Measurements from ENCODE around the gene LPXN.
"Not testable (repeated sequence)": the region's sequence is repeated elsewhere in the genome, so short reads cannot be mapped to it uniquely, and the experiment has no call there.

LPXN gene

GRCh38 chr11:58579192-58580129 lies 3.8 kb upstream of the LPXN start:
- DNase-seq (ENCODE audit: low spot score), result peak; percentile 96

- DNase-seq (ENCODE audit: low spot score), result peak; percentile 97
These were observed 3.1 kb upstream of the LPXN start, which contains the start of gene ZFP91 for GRCh38 chr11:58578635-58579191. Gene ZFP91, plus strand, starts transcription at chr11:58579063. Its CDS starts 219 bp downstream, at chr11:58579282.

- DNase-seq (ENCODE audit: low spot score), result peak; percentile 94
These were observed 2.5 kb upstream of the LPXN start for GRCh38 chr11:58578136-58578634.

GRCh38 chr11:58577555-58578135 lies 2.0 kb upstream of the LPXN start:
- no peak for DNase-seq (ENCODE audit: low spot score)

- no peak for DNase-seq (ENCODE audit: low spot score)
These were observed 1.3 kb upstream of the LPXN start for GRCh38 chr11:58576887-58577471.

- DNase-seq (ENCODE audit: low spot score), result no peak
These were observed 775 bp downstream of the LPXN start for GRCh38 chr11:58574881-58575280.

- DNase-seq (ENCODE audit: low spot score), result no peak
These were observed 2.1 kb downstream of the LPXN start for GRCh38 chr11:58573451-58574104.

GRCh38 chr11:58572906-58573305 lies 2.8 kb downstream of the LPXN start:
- not testable (repeated sequence) for DNase-seq (ENCODE audit: low spot score)

- DNase-seq (ENCODE audit: low spot score), result no peak
These were observed 7.7 kb downstream of the LPXN start for GRCh38 chr11:58567889-58568512.

GRCh38 chr11:58564231-58564630 lies 11.4 kb downstream of the LPXN start:
- DNase-seq (ENCODE audit: low spot score), result no peak

- DNase-seq (ENCODE audit: low spot score), result no peak
These were observed 13.3 kb downstream of the LPXN start for GRCh38 chr11:58562375-58562800.

GRCh38 chr11:58561394-58562098 lies 14.1 kb downstream of the LPXN start:
- no peak for DNase-seq (ENCODE audit: low spot score)

GRCh38 chr11:58560842-58561241 lies 14.8 kb downstream of the LPXN start:
- no peak for DNase-seq (ENCODE audit: low spot score)

- DNase-seq (ENCODE audit: low spot score), result no peak
These were observed 26.0 kb downstream of the LPXN start for GRCh38 chr11:58549644-58550043.

- no peak for DNase-seq (ENCODE audit: low spot score)
These were observed 28.8 kb downstream of the LPXN start for GRCh38 chr11:58546841-58547240.

- no peak for DNase-seq (ENCODE audit: low spot score)
These were observed 43.8 kb downstream of the LPXN start for GRCh38 chr11:58531865-58532341.

- no peak for DNase-seq (ENCODE audit: low spot score)
These were observed 45.4 kb downstream of the LPXN start for GRCh38 chr11:58530236-58530635.

- DNase-seq (ENCODE audit: low spot score), result no peak
These were observed 48.2 kb downstream of the LPXN start for GRCh38 chr11:58527429-58527828.

GRCh38 chr11:58526721-58527120 lies 48.9 kb downstream of the LPXN start:
- no peak for DNase-seq (ENCODE audit: low spot score)

- no peak for DNase-seq (ENCODE audit: low spot score)
These were observed 50.5 kb downstream of the LPXN start for GRCh38 chr11:58525037-58525614.

Data from left forelimb (tissue), 1 donor.